Breast epithelium (tissue), 4 donors: Measurements from ENCODE around the gene IFNLR1. TPM values are rescaled to one million over a fixed set of nuclear protein-coding genes. Genes with fewer than 3 reads are reported as not detected.

Source experiments
- DNase-seq, 2 donors: peaks; one replicate each; pipeline ENCODE4 v3.0.0-alpha.2; 2019; ENCODE audit warnings: low spot score in 2 of 2
- H3K27ac ChIP-seq, 2 donors: fragments of 200-600 bp; sonication (generic) in 1 of 2; one replicate each; pipeline ENCODE4 v1.5.1; 2016 to 2019; ENCODE audit warnings: mild to moderate bottlenecking in 1 of 2
- H3K27me3 ChIP-seq, 2 donors: fragments of 200-600 bp; sonication (generic) in 1 of 2; one replicate each; pipeline versions ENCODE4 v1.5.1 to v1.6.0; 2017 to 2019; ENCODE audit warnings: control low read depth in 1 of 2, mild to moderate bottlenecking in 1 of 2
- H3K36me3 ChIP-seq: fragments of 200-600 bp; one replicate; pipeline ENCODE4 v1.5.1; 2019
- H3K4me1 ChIP-seq, 2 donors: fragments of 200-600 bp; sonication (generic); one replicate each; pipeline ENCODE4 v1.5.1; 2016 to 2019; ENCODE audit warnings: control low read depth in 1 of 2
- H3K4me3 ChIP-seq, 3 donors: fragments of 200-600 bp; sonication (generic); 1 replicate in 2 of 3; 2 replicates in 1 of 3; pipeline ENCODE4 v1.5.1; 2016 to 2019; ENCODE audit warnings: mild to moderate bottlenecking in 3 of 3, moderate library complexity in 2 of 3
- H3K9me3 ChIP-seq, 2 donors: fragments of 200-600 bp; sonication (generic) in 1 of 2; one replicate each; pipeline ENCODE4 v1.5.1; 2016 to 2019; ENCODE audit warnings: control low read depth in 1 of 2
- POLR2A ChIP-seq: fragments of 450-650 bp; IDR thresholded peaks from one replicate; pipeline ENCODE4 v1.6.1; 2016; ENCODE audit warnings: antibody characterized with exemption, mild to moderate bottlenecking, moderate library complexity
- POLR2AphosphoS5 ChIP-seq, 3 donors: sonication (generic); formaldehyde crosslinking; IDR thresholded peaks; one replicate each; pipeline ENCODE4 v1.6.1; 2017; ENCODE audit warnings: antibody characterized with exemption in 3 of 3
- intact Hi-C: fragments of 100-400 bp; cut with DNase I; formaldehyde crosslinking; loops from one replicate; pipeline ENCODE4 v1.15.1; 2023; ENCODE audit warnings: low total_unique reads
- total RNA-seq, 3 donors: library from RNA; depleted of rRNA; stranded (reverse); fragments of >200 nt; gene quantifications; one replicate each; pipeline ENCODE4 v1.1.0, GENCODE V29; 2016
- TF ChIP-seq, protein P1 (sequence below), 3 donors: fragments of 450-650 bp; IDR thresholded peaks; one replicate each; pipeline ENCODE4 v1.5.1; 2016 to 2017; ENCODE audit warnings: antibody characterized with exemption in 3 of 3, mild to moderate bottlenecking in 3 of 3, moderate library complexity in 3 of 3

IFNLR1 gene
- total RNA-seq, 3 donors from 2014 or later: under 0.01 to 10.7 (median 3.9) TPM

DNA sequence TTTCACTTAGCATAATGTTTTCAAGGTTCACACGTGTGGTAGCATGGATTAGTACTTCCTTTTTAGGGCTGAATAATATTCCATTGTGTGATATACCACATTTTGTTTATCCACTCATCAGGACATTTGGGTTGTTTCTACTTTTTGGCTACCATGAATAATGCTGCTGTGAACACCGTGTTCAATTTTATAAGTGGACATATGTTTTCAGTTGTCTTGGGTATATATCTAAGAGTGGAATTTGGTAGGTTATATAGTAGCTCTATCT is 47.9 kb downstream of the IFNLR1 start:
- Histone ChIP-seq H3K27me3 (no peaks in the 10 kb centered on the region), H3K27ac (no peak overlapping the region), H3K36me3 (no peaks in the 10 kb centered on the region), H3K9me3 (no peaks in the 10 kb centered on the region), H3K4me3 (no peak overlapping the region), H3K4me1 (no peaks in the 10 kb centered on the region)
- TF ChIP-seq POLR2A: no peak
- TF ChIP-seq, protein P1, sequence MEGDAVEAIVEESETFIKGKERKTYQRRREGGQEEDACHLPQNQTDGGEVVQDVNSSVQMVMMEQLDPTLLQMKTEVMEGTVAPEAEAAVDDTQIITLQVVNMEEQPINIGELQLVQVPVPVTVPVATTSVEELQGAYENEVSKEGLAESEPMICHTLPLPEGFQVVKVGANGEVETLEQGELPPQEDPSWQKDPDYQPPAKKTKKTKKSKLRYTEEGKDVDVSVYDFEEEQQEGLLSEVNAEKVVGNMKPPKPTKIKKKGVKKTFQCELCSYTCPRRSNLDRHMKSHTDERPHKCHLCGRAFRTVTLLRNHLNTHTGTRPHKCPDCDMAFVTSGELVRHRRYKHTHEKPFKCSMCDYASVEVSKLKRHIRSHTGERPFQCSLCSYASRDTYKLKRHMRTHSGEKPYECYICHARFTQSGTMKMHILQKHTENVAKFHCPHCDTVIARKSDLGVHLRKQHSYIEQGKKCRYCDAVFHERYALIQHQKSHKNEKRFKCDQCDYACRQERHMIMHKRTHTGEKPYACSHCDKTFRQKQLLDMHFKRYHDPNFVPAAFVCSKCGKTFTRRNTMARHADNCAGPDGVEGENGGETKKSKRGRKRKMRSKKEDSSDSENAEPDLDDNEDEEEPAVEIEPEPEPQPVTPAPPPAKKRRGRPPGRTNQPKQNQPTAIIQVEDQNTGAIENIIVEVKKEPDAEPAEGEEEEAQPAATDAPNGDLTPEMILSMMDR (IDR thresholded peaks at IDR 0.05): no peak
- intact Hi-C loops: no loop called here
- no peak for DNase-seq

GRCh38 chr1:24138476-24139221 is 48.4 kb downstream of the IFNLR1 start:
- Histone ChIP-seq H3K4me3 (no peak overlapping the region), H3K9me3 (no peaks in the 10 kb centered on the region), H3K4me1 (no peaks in the 10 kb centered on the region), H3K27me3 (no peaks in the 10 kb centered on the region), H3K36me3 (no peaks in the 10 kb centered on the region), H3K27ac (no peak overlapping the region)
- DNase-seq: no peak
- intact Hi-C loops: no loop called here
- TF ChIP-seq, protein P1 (IDR thresholded peaks at IDR 0.05): no peak
- TF ChIP-seq POLR2A (no peak), POLR2AphosphoS5 (IDR thresholded peaks at IDR 0.05) (no peak)

GRCh38 chr1:24136956-24137539 is 50.0 kb downstream of the IFNLR1 start:
- Histone ChIP-seq H3K27ac (no peak overlapping the region), H3K36me3 (no peaks in the 10 kb centered on the region), H3K4me1 (no peaks in the 10 kb centered on the region), H3K9me3 (no peaks in the 10 kb centered on the region), H3K27me3 (no peaks in the 10 kb centered on the region), H3K4me3 (no peak overlapping the region)
- TF ChIP-seq POLR2A: no peak
- TF ChIP-seq, protein P1 (IDR thresholded peaks at IDR 0.05): no peak
- no peak for TF ChIP-seq POLR2AphosphoS5 (IDR thresholded peaks at IDR 0.05)
- intact Hi-C loops: no loop called here
- no peak for DNase-seq

DNA sequence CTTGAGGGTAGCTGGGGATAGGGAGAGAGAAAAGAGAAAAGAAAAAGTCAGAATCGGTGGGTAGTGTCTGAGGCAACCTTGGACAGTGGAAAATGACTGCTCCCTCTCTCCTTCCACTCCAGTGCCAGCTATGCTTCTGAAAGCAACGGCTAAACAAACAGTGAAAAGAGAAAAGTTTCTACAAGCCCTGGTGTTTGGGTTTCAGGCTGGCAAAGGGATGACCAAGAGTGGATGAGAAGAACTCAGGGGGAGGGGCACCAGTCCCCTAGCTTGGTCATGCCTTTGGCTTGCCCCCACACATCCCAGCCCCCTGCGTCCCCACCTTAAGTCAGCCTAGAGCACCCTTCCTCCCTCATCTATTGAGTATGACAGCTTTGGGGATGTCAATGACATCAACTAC is 52.7 kb downstream of the IFNLR1 start:
- no peak for DNase-seq
- Histone ChIP-seq H3K27me3 (no peaks in the 10 kb centered on the region), H3K27ac (no peak overlapping the region), H3K4me3 (no peak overlapping the region), H3K4me1 (no peaks in the 10 kb centered on the region), H3K9me3 (peaks cover 5 to 11% of the 10 kb centered on the region in 2 donors), H3K36me3 (no peaks in the 10 kb centered on the region)
- intact Hi-C loops: loop anchor here (5.0 kb wide), 1 partner anchor 758 kb away; no protein-coding TSS in a partner anchor
- TF ChIP-seq POLR2AphosphoS5 (IDR thresholded peaks at IDR 0.05) (no peak), POLR2A (no peak)
- TF ChIP-seq, protein P1 (IDR thresholded peaks at IDR 0.05): no peak

- no peak for TF ChIP-seq POLR2A
- TF ChIP-seq, protein P1 (IDR thresholded peaks at IDR 0.05): no peak
- no peak for TF ChIP-seq POLR2AphosphoS5 (IDR thresholded peaks at IDR 0.05)
- no peak for DNase-seq
- Histone ChIP-seq H3K4me3 (no peak overlapping the region), H3K36me3 (no peaks in the 10 kb centered on the region), H3K27ac (no peak overlapping the region), H3K4me1 (no peaks in the 10 kb centered on the region), H3K27me3 (no peaks in the 10 kb centered on the region), H3K9me3 (peaks cover 5 to 11% of the 10 kb centered on the region in 2 donors)
- intact Hi-C loops: loop anchor here (5.0 kb wide), 1 partner anchor 758 kb away; no protein-coding TSS in a partner anchor
Measured at GRCh38 chr1:24133819-24134218, 53.3 kb downstream of the IFNLR1 start.
